H54 (cell line): ENCODE results near the gene FOSB.

Source experiments
- DNase-seq: peaks from one replicate; pipeline ENCODE4 v3.0.0; 2011; ENCODE audit warnings: low spot score, mixed read lengths; ENCODE audit not compliant: insufficient read length
- FAIRE-seq: peaks from 3 replicates; lab custom pipeline; 2011; peaks lifted over from hg19 to GRCh38; lab: Jason Lieb, UNC
- POLR2A ChIP-seq: IDR thresholded peaks from 2 replicates; pipeline ENCODE4 v1.6.1; 2011; ENCODE audit warnings: low read depth, mild to moderate bottlenecking, low read length

Gene FOSB

GRCh38 chr19:45495178-45495577 lies 27.4 kb downstream of the FOSB start:
- no peak for FAIRE-seq
- no peak for DNase-seq
- no peak for TF ChIP-seq POLR2A

- FAIRE-seq (no peak), DNase-seq (no peak)
- no peak for TF ChIP-seq POLR2A
Measured at GRCh38 chr19:45496349-45496953, 28.7 kb downstream of the FOSB start.

- FAIRE-seq = no peak
- TF ChIP-seq POLR2A = no peak
- no peak for DNase-seq
Measured at GRCh38 chr19:45497791-45498190, 30.0 kb downstream of the FOSB start.

GRCh38 chr19:45498411-45499195 lies 30.8 kb downstream of the FOSB start, which contains the start of gene PPM1N:
Gene PPM1N (plus strand): TSS chr19:45498443. CDS start chr19:45498473, 30 bp downstream.
- FAIRE-seq (no peak), DNase-seq (no peak)
- no peak for TF ChIP-seq POLR2A

DNA sequence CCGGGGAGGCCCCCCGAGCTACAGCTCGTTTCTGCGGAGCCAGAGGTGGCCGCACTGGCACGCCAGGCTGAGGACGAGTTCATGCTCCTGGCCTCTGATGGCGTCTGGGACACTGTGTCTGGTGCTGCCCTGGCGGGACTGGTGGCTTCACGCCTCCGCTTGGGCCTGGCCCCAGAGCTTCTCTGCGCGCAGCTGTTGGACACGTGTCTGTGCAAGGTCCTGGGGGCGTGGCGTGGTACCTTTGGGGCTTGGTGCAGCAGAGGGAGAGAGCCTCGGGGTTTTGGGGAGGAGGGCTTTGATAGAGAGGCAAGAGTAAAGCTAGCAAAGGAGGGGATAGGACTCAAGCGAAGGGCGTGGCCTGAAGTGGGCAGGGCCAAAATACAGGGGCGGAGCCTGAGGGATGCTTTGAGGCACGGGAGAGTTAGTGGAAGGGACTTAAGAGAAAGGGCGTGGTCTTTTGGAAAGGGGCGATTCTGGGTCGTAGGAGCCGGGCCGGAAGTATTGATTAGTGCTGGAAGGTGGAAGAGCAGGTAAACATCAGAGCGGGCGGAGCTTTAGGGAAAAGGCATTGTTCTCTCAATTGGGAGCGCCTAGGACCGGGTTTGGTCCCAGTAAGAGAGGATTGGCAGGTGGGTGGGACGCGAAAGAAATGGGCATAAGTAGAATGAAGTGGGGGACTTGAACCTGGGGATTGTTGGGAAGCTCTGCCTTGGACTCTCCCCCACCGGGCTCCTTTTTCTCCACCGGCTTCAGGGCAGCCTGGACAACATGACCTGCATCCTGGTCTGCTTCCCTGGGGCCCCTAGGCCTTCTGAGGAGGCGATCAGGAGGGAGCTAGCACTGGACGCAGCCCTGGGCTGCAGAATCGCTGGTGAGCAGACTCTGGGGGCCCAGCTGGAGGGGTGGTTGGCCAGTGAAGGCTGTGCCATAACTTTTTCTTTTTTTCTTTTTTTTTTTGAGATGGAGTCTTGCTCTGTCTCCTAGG lies 31.7 kb downstream of the FOSB start:
- no peak for TF ChIP-seq POLR2A
- DNase-seq = no peak
- FAIRE-seq = no peak

DNA sequence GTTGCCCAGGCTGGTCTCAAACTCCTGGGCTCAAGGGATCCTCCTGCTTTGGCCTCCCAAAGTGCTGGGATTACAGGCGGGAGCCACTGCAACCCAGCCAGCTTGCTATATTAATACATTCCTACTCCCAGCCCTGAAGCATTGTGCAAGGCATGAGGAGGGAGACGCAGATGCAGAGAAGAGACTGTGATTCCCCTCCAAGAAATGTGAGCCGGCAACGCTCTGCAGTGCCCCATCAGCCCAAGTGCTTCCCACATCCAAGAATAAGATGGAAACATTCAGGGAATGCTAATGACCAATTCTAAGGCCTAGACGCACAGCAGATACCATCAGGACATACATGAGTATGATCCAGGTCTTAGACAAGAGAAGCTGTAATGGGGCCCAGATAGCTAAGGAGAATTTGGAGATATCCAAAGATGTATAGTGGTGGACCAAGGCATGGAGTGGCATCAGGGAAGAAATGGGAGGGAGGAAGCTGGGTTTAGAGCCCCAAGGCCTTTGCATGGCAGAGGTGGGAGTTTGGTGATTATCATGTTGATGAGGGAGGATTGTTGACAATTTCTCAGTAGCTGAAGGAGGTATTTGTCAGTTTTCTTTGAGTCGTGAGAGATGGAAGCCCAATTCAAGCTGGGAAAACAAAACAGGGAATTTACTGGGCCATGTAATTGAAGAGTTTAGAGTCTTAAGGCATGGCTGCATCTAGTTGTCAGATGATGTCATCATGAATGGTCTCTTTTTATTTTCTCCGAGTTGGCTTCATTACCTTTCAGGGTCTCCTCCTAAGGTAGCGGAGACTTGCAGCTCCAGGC lies 33.3 kb downstream of the FOSB start:
- FAIRE-seq (no peak), DNase-seq (no peak)
- no peak for TF ChIP-seq POLR2A

DNA sequence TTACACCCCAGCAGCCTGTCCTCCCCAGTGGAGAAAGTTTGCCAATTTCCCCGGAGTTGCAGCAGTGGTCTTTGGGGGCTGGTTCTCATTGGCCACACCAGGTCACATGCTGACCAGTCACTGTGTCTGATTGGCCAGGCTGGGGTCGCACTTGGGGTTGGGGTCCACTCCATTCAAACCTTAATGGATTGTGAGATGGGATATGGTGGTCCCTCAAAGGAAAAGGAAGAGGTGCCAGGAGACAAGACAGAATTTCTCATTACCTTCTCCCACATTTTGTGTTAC lies 33.9 kb downstream of the FOSB start:
- FAIRE-seq (no peak), DNase-seq (no peak)
- no peak for TF ChIP-seq POLR2A

DNA sequence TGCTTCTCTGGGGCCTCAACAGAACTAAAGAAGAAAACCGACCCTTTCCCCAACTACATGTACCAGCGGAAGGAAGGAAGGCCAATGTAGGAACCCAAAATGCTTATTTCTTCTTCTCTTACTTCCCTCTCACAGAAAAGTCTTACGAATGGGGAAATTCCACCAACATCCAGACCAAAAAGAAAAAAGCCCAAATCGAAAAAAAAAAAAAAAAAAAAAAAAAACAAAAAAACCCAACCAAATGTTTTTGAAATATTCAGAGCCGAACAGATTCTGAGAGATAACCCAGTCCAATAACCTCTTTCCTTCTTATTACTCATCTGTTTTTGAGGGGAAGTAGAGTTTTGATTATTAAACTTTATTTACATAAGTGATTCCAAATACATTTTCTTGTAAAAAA lies 34.3 kb downstream of the FOSB start:
- TF ChIP-seq POLR2A = no peak
- FAIRE-seq (no peak), DNase-seq (no peak)

DNA sequence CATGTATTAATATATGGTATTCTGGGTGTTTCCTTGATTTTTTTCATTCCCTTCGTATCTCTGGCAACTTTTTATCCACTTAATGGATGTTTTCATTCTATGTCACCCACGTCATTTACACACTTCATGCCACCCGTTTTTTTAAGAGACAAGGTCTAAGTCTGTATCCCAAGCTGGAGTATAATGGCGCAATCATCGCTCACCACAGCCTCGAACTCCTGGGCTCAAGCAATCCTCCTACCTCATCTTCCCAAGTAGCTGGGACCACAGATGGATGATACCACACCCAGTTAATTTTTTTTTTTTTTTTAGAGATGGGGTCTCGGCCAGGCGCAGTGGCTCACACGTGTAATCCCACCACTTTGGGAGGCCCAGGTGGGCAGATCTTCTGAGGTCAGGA lies 36.1 kb downstream of the FOSB start:
- FAIRE-seq = no peak
- no peak for DNase-seq
- TF ChIP-seq POLR2A = no peak

GRCh38 chr19:45505151-45505995 lies 37.6 kb downstream of the FOSB start:
- FAIRE-seq = no peak
- no peak for DNase-seq
- TF ChIP-seq POLR2A = no peak

DNA sequence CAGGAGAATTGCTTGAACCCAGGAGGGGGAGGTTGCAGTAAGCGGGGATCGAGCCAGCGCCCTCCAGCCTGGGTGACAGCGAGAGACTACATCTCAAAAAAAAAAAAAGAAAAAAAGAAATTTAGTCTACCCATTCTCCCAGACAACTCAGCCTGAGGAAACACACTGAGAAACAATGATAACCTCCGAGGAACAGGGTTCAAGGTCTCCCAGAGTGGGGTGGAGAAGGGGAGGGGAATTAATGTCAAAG lies 38.1 kb downstream of the FOSB start:
- FAIRE-seq (no peak), DNase-seq (no peak)
- no peak for TF ChIP-seq POLR2A

GRCh38 chr19:45506246-45506988 lies 38.6 kb downstream of the FOSB start:
- DNase-seq (peak; percentile 76), FAIRE-seq (no peak)
- peak; percentile 43; the same call in 1 of the 2 replicates for TF ChIP-seq POLR2A
